HG02870 (cell line): Measurements from ENCODE around the gene TECPR1.

Experiments
- ATAC-seq: cut with Tn5 transposase; IDR thresholded peaks from one replicate; pipeline ENCODE4 v1.9.1; 2021; ENCODE audit warnings: mild to moderate bottlenecking, moderate library complexity; ENCODE audit not compliant: unreplicated experiment

The TECPR1 gene

DNA sequence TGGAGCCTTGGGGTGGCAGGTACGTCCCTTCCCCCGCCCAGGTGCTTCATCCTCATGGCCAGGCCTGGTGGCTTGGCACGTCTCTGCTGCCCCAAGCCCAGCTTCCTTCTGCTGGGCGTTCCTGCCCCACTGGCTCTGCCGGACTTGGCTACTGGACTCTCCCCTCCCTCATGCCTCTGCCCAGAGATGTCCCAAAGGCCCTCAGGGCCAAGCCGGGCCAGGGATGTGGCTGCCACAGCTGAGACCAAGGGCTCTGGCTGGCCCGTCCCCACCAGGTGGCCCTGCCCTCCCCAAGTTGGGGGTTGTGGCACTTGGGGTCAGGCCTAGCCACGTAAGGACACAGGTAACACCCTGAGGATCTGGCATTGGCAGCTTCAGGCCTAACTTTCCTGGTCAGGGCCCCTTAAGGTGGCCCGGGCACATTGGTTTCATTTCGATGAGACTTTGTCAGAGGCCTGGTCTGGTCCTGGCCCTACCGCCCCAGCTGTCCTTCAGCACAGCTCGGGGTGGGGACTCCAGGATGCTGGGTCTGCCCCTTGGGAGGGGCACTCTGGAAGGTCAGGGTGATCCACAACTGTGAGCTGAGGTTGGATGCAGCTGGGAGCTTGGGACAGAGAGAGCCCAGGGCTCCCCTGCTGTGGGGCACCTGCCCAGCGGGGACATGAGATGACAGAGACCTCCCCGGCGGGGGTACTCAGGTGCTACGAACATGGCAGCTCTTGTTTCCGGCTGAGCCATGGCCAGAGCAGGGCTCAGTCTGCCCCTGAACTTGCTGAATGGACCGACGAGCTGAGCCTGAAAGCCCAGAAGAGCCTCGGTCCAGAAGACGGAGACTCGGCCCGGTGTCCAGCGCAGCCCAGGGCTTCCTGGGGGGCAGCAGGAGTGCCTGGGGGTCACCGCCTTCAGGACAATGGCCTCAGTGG, 37.9 kb downstream of the TECPR1 start:
- ATAC-seq = no peak

DNA sequence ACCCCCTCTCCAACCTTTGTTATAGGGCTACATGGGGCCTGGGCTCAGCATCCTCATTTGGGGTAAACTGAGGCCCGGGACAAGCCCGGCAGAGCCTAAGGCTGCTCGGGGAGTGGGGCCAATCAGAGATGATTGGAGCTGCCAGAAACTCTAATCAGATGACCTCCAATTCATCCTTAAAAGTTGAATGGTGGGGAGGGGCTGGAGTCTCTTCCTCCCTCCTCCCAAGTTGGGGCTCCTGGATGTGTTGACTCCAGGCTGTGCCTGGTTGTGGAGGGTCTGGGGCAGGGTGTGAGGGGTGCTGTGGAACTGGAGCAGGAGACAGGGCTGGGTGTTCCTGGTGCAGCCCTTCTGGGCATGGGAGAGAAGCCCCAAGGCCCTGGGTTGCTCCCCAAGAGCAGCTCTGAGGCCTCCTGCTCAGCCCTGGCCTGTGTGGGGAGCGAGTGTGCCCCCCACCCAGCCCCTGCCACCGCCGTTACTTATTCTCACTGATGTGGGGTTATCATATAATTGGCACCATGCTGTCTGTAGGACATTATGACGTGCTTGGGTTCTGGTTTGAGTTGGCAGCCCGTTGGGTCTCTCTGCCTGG, 38.6 kb downstream of the TECPR1 start:
- no peak for ATAC-seq

DNA sequence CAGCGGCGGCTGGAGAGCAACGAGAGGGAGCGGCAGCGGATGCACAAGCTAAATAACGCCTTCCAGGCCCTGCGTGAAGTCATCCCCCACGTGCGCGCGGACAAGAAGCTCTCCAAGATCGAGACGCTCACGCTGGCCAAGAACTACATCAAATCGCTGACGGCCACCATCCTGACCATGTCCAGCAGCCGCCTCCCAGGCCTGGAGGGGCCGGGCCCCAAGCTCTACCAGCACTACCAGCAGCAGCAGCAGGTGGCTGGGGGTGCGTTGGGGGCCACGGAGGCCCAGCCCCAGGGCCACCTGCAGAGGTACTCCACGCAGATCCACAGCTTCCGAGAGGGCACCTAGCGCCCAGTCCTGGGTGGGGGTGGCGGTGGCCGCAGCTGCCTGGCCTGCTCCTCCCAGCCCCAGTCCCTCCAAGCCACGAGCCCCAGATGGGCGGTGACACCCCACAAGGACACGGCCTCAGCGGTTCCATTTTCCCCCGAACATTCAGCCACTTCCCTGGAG, 39.4 kb downstream of the TECPR1 start:
- no peak for ATAC-seq

DNA sequence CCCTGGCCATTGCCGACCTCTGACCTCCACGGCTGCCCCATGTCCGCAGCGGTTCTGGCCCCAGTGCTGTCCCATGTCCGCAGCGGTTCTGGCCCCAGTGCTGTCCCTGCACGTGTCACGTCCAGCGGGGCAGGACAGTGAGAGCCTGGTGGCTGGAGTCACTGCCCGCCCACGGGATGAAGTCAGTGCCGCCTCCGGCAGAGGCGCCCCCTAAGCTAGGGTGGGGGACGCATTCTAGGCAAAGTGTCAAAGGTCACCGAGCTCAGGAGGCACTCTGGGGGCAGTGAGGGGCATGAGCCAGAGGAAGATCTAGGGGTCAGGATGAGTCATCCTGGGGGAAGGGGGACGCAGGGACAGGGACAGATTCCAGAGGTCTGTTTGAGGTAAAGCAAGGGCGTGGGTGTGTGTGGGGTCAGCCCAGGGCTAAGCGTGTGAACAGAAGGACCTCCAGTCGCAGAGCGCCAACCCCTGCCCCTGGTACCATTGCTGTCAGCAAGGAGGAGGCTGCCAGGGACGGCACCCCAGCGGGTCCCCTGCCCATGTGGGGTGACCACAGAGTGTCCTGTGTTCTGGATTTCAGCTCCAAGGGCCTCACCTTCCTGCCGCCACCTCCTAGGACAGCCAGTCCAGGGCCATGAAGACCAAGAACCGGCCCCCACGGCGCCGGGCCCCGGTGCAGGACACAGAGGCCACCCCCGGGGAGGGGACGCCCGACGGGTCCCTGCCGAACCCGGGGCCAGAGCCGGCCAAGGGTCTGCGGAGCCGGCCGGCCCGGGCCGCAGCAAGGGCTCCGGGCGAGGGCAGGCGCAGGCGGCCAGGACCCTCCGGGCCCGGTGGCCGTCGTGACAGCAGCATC, 40.1 kb downstream of the TECPR1 start:
- ATAC-seq = no peak

DNA sequence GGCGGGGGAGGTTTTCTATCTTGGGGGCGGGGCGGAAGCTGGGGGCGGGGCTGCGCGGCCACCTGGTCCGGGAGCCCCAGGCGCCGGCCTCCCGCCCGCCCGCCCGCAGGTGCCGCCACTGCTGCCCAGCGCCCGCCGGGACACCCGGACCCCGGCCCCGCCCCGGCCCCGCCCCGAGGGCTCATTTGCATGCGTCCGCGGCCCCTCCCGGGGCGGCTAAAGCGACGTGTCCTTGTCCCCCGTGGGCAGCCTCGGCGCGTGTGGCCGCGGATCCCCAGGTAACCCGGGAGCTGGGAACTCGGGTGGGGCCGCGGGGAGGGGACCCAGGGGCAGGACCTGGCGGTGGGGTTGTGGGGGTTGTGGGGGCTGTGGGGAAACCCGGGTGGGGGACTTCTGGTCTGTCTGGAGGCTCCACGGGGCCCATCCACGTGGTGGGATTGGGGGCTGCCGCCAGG, 40.8 kb downstream of the TECPR1 start, which contains the start of gene BHLHA15:
TSS of gene BHLHA15 (plus strand) at position 219 of the 455 bp plus-strand sequence. CDS start 871 bp downstream, outside the sequence.
- ATAC-seq = no peak

DNA sequence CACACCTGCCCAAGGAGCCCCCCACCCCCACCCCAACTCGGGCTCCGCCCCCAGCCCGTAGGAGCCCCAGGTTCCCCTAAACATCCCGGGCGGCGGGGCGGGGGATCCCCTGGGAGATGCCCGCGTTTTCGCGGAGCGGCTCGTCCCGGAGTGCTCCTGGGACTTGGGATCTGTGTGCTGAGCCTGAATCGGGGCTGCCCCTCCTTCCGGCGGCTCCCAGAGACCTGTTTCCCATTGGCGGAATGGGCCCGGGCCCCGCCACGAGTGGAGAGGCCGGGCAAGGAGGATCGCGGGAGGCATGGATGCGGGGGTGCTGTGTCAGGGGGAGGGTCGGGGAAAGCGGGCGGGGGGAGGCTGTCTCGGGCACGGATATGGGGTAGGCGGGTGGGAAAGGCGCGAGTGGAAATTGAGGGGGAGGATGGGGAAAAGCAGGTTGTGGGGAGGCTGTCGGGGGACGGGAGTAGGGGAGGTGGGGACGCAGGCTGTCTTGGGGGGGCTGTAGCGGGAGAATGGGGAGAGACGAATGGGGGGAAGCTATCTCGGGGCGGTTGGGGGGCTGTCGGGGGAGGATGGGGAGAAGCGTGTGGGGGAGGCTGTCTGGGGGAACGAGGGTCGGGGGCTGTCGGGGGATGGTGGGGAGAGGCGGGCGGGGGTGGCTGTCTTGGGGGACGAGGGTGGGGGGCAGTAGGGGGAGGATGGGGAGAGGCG, 41.4 kb downstream of the TECPR1 start:
- no peak for ATAC-seq

DNA sequence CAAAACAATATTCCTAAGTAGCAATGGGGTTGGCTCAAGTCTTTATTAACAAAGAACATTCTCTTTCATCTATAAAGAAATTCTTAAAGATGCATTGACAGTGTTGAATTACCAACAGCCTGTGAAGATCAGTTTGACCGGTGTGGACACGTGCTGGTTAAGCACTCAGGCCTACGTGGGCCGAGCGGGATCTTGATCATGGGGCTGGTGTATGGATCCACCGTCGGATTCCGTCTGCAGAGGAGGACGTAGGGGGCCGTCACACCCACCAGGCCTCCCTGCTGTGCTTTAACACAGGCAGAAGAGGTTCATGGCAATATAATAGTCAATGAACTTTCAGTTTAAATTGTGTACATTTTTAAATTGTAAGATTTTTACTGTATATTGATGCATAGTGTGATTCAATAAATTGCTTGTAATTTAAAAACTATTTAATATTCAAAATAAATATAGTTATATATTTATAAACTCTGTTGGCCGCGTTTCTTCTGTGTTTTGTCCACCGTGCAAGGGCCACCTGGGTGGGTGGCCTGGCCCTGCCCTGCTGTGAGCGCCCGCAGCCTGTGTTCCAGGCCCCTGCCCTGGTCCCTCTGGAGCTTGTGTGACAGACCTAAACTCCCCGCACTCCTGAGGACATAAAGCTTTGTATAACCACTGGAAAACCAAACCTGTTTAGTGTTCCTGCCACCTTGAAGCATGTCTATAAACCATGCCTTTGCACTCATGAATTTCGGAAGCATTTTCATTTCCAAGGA, 42.7 kb downstream of the TECPR1 start:
- ATAC-seq = no peak

DNA sequence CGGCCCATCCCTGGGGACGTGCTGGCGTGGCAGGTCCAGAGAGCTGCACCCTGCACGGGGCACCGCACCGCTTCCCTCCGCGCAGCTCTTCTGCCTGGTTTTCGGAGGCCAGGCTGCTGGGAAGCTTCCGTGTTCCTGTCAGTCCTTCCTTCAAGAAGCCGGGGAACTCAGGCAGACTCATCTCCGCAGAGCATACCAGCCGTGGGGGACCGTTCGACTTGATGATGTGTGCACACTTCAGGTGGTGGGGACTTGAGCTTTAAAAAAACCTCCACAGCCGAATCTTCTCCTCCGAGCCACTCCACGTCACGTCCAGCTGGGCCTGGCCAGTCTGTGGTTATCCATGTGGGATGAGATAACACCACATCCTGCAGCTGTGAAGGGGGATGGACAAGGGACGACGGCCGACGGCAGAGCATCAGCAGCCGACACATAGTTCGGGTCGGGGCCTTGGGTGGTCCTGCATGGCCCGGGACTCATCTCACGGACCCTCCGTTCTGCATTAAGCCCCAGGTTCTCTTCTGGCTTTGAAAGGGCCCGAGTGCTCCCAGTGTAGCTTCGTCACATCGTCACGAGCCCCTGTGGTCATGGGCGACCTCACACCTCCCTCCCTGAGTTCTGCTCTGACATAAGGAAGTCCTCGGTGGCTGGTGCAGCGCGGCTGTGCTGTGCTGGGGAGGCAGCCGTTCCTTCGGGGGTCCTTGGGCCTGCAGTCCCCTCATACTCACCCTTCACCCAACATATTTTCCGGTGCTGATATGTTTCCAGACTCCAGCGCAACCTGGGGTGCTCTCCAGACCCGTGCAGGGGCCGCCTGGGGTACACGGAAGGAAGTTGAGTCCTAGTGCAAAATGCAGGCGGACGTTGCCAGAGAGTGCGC, 45.3 kb downstream of the TECPR1 start:
- ATAC-seq = no peak

DNA sequence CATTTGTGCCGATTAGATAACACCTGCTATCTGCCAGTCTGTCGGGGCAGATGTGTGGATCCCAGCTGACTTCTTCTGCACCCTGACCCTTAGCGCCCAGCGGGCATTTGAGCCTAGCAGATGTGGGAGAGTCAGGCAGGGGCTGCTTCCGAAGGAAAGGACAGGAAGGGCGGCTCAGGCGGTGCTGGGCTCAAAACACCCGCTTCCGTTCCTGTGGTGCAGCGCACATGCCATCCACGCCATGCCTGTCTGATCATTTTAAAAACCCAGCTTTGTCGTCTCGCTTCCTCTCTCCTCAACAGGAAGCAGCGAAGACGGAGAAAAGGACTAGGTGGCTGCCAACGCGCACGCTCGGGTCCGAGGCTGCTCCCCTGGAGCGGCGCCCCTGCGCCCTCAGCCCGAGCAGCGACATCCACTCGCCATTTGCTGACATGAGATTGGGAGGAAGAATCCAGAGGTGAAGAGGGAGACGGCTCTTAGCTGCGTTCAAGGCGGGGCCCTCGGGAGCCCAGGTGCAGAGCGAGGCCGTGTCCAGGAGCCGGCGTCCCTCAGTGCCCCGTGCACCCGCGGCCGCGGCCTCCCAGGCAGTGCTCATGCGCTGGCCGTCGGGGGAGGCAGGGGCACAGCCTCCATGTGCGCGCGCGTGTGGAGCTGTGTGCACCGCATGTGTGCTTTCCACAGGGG, 46.7 kb downstream of the TECPR1 start:
- ATAC-seq = no peak

DNA sequence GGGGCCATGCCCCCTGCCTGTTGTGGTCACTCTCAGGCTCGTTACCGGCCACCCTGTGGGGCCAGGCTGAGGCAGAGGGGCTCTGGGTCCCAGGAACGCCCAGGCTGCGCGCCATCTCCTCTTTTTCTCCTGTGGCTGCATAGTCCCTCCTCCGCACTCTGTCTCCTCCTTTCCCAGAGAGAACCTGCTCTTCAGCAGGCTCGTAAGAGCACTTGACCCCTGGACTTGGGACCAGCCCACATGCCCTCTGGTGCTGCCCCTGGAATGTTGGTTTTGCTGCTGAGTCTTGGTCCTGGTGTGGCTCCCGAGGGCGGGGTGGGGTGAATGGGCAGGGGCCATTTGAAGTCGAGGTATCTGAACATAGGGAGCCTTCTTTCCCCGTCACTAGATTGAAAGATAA, 47.4 kb downstream of the TECPR1 start:
- ATAC-seq = no peak

DNA sequence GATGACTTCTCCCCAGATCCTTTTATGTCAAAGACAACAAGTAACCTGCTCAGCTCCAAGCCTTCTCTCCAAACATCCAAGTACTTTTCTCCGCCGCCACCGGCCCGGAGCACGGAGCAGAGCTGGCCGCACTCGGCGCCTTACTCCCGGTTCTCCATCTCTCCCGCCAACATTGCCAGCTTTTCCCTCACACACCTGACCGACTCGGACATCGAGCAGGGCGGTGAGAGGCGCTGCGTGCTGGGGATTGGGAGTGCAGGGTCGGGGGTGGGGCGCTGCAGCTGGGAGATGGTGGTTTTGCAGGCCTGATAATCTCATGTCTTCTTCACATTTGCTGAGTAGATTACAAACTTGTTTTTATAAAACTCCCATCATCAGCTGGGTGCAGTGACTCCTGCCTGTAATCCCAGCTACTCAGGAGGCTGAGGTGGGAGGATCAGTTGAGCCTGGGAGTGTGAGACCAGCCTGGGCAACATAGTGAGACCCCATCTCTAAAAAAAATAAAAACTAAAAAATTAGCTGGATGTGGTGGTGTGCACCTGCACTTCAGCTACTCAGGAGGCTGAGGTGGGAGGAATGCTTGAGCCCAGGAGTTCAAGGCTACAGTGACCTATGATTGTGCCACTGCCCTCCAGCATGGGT, 47.9 kb downstream of the TECPR1 start:
- ATAC-seq = no peak

DNA sequence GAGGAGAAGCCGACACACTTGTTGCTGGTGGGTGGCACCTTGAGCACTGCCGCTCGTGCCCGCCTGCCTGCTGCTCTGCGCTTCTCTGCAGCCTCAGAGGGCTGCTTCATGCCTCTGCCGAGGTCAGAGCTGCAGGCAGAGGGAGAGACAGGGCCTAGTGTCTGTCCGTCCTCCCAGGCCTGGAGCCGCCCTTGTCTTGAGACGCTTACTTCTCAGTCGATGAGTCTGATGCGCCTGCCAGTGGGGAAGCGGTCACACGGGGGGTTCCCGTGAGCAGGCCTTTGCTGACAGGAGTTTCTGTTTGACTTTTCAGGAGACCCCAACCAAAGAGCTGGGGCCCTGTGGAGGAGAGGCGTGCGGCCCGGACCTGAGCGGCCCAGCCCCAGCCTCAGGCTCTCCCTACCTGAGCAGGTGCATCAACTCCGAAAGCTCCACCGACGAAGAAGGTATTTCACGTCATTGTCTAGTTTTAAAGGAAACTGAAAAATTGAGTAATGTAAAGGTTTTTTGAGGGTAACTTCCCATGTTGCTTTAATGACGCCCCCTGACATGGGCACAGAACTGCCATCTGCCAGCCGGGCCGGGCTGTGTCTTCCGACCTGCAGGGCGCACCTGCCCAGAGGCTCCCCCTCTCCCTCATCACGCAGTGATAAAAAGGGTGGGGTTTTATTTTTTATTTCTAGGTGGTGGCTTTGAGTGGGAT, 48.6 kb downstream of the TECPR1 start:
- ATAC-seq = peak; percentile 39

DNA sequence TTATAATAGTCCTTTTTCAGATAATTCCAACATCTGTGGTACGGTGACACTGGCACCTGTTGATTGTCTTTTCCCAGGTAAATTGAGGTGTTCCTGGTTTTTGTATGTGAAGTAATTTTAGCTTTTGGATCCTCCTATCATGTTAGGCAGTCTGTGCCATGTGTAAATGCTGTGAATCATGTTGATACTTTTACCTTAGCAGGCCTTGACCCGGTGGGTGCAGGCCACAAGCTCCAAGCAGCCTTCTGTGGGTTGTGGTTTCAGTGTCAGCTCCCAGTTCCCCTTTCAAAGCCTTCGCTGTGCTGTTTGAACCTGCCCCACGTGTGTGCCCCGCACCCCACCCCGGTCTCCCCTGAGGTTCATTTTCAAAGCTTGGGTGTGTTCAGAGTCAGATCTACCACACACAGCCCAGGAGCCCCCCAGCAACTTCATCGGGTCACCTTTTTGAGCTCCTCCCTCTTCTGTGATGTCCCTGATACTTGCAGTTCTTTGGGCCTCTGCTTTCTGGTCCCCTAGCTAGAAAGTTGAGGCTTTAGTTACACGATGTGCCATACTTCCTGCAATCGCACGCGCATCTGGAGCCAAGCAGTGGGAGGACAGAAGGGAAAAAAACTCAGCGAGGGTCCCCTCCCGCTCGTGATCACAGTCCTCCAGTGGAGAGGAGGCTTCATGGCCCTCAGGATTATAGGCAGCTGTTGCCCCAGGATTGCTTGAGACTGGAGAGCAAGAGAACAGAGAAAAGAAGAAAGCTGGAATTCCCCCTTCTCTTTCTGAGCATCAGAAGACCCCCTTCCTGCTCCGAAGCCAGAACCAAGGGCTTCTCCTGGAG, 49.5 kb downstream of the TECPR1 start:
- peak; percentile 82 for ATAC-seq

DNA sequence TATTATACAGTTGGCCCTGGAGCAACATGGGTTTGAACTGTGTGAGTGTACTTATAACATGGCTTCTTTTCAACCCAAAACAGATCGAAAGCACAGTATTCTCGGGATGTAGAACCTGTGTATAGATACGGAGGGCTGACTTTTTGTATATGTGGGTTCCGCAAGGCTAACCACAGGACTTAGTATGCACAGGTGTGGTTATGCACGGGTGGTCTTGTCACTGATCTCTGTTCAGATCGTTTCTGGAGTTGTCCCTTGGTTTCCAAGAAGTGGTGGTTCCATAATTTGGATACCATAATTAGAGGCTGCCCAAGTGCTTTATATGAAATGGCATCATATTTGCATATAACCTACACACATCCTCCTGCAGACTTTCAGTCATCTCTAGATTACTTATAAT, 51.7 kb downstream of the TECPR1 start:
- ATAC-seq = peak; percentile 37

DNA sequence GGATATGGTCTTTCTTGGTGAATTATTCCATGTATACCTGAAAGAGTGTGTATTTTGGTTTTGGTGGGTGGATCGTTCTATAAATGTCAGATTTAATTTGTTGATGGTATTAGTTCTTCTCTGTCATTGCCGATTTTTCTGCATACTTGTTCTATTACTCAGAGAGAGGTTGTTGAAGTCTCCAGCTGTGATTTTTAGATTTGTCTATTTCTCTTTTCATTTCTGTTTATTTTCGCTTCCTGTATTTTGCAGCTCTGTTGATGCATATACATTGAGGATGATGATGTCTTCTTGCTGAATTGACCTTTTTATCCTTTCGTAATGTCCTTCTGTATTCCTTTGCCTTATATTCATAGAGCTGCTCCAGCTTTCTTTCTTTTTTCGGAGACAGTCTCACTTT, 52.9 kb downstream of the TECPR1 start:
- no peak for ATAC-seq
